Measurements from ENCODE around the gene RNF214. TPM values are rescaled to one million over a fixed set of nuclear protein-coding genes. Genes with fewer than 3 reads are reported as not detected.

The RNF214 gene
- total and polyA plus RNA-seq, 2 of the 13 experiments (the other 11 are each of a cell fraction or from before 2014, with no cell fraction given), result 10.7 to 12.6 TPM

DNA sequence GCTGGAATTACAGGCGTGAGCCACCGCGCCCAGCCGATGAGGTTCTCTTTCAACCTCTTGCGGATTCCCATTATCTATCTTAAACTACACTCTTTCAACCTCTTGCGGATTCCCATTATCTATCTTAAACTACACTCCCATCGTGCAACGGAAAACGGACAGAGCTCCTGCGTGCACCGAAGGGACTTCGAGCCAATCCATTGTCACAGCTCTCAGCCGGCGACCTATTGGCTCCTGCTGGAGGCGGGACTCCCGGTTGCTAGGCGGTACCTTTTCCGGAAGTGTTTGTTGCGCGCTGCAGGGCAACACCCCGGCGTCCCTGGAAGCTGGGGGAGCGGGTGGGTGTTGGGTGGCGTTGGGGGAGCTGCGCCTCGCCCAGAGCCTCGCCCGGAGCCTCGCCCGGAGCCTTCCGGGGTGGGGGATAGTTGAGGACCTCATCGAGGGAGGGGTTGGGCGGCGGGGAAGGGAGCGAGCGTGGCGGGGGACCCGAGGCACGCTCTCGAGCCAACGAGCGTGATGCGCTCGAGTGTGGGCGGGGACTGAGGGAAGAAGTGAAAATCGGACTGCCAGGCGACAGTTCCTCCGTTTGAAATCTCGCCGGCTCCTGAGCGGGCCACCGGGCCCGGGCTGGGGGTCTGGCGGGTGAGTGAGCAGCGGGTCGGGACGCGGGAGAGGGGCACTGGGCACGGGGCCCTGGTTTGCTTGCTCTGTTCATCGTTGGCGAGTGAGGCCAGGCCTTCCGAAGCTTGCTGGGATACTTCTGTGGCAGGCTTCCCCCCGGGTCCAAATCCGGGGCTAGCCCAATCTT lies 95.3 kb downstream of the RNF214 start, which contains the start of gene CEP164 (continued):
- TF ChIP-seq ZNF121 (CRISPR knock-in tag; IDR thresholded peaks at IDR 0.05) (no peak), ZNF343 (CRISPR knock-in tag; IDR thresholded peaks at IDR 0.05) (no peak), EED (CRISPR knock-in tag; IDR thresholded peaks at IDR 0.05) (peak; percentile 76; the same call in 1 of the 2 replicates), CBX2 (IDR thresholded peaks at IDR 0.05; ENCODE audit: low read depth, low read length) (no peak), CBX2 (CRISPR knock-in tag; IDR thresholded peaks at IDR 0.05; ENCODE audit: low read depth) (no peak), ARHGAP35 (CRISPR knock-in tag; IDR thresholded peaks at IDR 0.05; ENCODE audit: borderline replicate concordance) (peak; percentile 37; the same call in 1 of the 2 replicates), SNAI1 (CRISPR knock-in tag; IDR thresholded peaks at IDR 0.05; ENCODE audit: borderline replicate concordance) (no peak), HOXA7 (CRISPR knock-in tag; IDR thresholded peaks at IDR 0.05) (no peak), SRSF9 (IDR thresholded peaks at IDR 0.05; ENCODE audit: borderline replicate concordance, insufficient read depth, low read depth, low read length, poor library complexity, severe bottlenecking) (no peak), NFE2L2 (IDR thresholded peaks at IDR 0.05; ENCODE audit: low read length) (no peak), ZNF329 (CRISPR knock-in tag; IDR thresholded peaks at IDR 0.05; ENCODE audit: low read depth) (no peak), SP5 (CRISPR knock-in tag; IDR thresholded peaks at IDR 0.05; ENCODE audit: borderline replicate concordance, low read depth) (peak; percentile 28; the same call in 1 of the 2 replicates), MAZ (IDR thresholded peaks at IDR 0.05; ENCODE audit: borderline replicate concordance, low read depth, low read length) (no peak), MAZ (CRISPR knock-in tag; IDR thresholded peaks at IDR 0.05; ENCODE audit: low read depth) (peak; percentile 68), TBX2 (CRISPR knock-in tag; IDR thresholded peaks at IDR 0.05; ENCODE audit: borderline replicate concordance) (peak; percentile 74), ARNT (IDR thresholded peaks at IDR 0.05) (no peak), CCAR2 (optimal IDR thresholded peaks at IDR 0.05; ENCODE audit: low read depth, low read length) (no peak), IKZF4 (CRISPR knock-in tag; IDR thresholded peaks at IDR 0.05; ENCODE audit: borderline replicate concordance, low read depth, not compliant biosample characterization) (peak; percentile 76)
- TF ChIP-seq, protein P1, sequence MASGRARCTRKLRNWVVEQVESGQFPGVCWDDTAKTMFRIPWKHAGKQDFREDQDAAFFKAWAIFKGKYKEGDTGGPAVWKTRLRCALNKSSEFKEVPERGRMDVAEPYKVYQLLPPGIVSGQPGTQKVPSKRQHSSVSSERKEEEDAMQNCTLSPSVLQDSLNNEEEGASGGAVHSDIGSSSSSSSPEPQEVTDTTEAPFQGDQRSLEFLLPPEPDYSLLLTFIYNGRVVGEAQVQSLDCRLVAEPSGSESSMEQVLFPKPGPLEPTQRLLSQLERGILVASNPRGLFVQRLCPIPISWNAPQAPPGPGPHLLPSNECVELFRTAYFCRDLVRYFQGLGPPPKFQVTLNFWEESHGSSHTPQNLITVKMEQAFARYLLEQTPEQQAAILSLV (CRISPR knock-in tag; IDR thresholded peaks at IDR 0.05; ENCODE audit: borderline replicate concordance), result peak; percentile 61; the same call in 1 of the 2 replicates
- TF ChIP-seq, protein P2, sequence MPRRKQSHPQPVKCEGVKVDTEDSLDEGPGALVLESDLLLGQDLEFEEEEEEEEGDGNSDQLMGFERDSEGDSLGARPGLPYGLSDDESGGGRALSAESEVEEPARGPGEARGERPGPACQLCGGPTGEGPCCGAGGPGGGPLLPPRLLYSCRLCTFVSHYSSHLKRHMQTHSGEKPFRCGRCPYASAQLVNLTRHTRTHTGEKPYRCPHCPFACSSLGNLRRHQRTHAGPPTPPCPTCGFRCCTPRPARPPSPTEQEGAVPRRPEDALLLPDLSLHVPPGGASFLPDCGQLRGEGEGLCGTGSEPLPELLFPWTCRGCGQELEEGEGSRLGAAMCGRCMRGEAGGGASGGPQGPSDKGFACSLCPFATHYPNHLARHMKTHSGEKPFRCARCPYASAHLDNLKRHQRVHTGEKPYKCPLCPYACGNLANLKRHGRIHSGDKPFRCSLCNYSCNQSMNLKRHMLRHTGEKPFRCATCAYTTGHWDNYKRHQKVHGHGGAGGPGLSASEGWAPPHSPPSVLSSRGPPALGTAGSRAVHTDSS (CRISPR knock-in tag; conservative IDR thresholded peaks at IDR 0.05), result no peak
- TF ChIP-seq, protein P3, sequence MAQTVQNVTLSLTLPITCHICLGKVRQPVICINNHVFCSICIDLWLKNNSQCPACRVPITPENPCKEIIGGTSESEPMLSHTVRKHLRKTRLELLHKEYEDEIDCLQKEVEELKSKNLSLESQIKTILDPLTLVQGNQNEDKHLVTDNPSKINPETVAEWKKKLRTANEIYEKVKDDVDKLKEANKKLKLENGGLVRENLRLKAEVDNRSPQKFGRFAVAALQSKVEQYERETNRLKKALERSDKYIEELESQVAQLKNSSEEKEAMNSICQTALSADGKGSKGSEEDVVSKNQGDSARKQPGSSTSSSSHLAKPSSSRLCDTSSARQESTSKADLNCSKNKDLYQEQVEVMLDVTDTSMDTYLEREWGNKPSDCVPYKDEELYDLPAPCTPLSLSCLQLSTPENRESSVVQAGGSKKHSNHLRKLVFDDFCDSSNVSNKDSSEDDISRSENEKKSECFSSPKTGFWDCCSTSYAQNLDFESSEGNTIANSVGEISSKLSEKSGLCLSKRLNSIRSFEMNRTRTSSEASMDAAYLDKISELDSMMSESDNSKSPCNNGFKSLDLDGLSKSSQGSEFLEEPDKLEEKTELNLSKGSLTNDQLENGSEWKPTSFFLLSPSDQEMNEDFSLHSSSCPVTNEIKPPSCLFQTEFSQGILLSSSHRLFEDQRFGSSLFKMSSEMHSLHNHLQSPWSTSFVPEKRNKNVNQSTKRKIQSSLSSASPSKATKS (CRISPR knock-in tag; IDR thresholded peaks at IDR 0.05), result no peak
- TF ChIP-seq, protein P4, sequence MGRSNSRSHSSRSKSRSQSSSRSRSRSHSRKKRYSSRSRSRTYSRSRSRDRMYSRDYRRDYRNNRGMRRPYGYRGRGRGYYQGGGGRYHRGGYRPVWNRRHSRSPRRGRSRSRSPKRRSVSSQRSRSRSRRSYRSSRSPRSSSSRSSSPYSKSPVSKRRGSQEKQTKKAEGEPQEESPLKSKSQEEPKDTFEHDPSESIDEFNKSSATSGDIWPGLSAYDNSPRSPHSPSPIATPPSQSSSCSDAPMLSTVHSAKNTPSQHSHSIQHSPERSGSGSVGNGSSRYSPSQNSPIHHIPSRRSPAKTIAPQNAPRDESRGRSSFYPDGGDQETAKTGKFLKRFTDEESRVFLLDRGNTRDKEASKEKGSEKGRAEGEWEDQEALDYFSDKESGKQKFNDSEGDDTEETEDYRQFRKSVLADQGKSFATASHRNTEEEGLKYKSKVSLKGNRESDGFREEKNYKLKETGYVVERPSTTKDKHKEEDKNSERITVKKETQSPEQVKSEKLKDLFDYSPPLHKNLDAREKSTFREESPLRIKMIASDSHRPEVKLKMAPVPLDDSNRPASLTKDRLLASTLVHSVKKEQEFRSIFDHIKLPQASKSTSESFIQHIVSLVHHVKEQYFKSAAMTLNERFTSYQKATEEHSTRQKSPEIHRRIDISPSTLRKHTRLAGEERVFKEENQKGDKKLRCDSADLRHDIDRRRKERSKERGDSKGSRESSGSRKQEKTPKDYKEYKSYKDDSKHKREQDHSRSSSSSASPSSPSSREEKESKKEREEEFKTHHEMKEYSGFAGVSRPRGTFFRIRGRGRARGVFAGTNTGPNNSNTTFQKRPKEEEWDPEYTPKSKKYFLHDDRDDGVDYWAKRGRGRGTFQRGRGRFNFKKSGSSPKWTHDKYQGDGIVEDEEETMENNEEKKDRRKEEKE (IDR thresholded peaks at IDR 0.05), result no peak

Data from HepG2 (cell line).